ENCODE results near the gene RGS10. TPM values are rescaled to one million over a fixed set of nuclear protein-coding genes. Genes with fewer than 3 reads are reported as not detected.

The RGS10 gene
- total and polyA plus RNA-seq, 2 of the 8 experiments (the other 6 are each of a cell fraction or from before 2014, with no cell fraction given) = 5.5 to 13.1 TPM

DNA sequence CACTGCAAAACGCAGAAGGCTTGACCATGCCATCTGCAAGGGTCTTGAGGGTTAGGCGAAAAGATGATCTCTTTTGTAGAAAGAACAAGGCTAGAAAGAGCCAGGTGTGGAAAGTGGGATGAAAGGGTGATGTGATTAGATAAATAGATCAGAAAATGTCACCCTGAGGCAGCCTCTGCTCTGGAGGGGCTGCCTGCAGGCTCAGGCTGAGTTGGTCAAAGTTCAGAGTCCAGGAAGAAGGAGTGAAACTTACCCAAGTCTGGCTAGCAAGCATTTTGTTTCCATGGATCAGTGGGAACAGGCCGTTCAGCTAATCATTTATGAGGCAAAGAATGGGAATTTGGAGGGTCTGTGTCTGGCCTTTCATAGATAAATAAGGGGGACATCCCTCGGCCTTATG, 79.7 kb downstream of the RGS10 start (continued):
- TF ChIP-seq BCL11A (IDR thresholded peaks at IDR 0.05; ENCODE audit: low read depth in 2 of 2, low read length in 2 of 2) (no peak), FOSL1 (IDR thresholded peaks at IDR 0.05; ENCODE audit: insufficient read depth, low read depth, low read length) (no peak), ZNF274 (IDR thresholded peaks at IDR 0.05; ENCODE audit: borderline replicate concordance, extremely low read depth, low read length) (no peak), TEAD4 (IDR thresholded peaks at IDR 0.05; ENCODE audit: low read depth, low read length) (no peak), EGR1 (IDR thresholded peaks at IDR 0.05; ENCODE audit: borderline replicate concordance, low read depth, low read length) (no peak), BACH1 (IDR thresholded peaks at IDR 0.05; ENCODE audit: low read length) (no peak)

Data from H1 (cell line).